ENCODE data around the gene KDM4D. TPM values are rescaled to one million over a fixed set of nuclear protein-coding genes. Genes with fewer than 3 reads are reported as not detected.

The KDM4D gene
- 1 to 10 TPM; 1.7 to 3.1 TPM for total RNA-seq
- 3.8 TPM for polyA plus RNA-seq (2013, experiment 1 of 2)
- polyA plus RNA-seq (2013, experiment 2 of 2) = 3.0 TPM
- long read RNA-seq, experiment 1, partial matches to known transcripts = 0 of 3 reads
- long read RNA-seq, experiment 1, other reads (novel, unspliced or antisense) = 0 of 3 reads
- long read RNA-seq, experiment 2, transcript KDM4D-201 (3 exons, 2,978 nt) = major isoform, 10 of 14 reads
- long read RNA-seq, experiment 2, partial matches to known transcripts = 0 of 14 reads
- long read RNA-seq, experiment 2, other reads (novel, unspliced or antisense) = 3 of 14 reads
- long read RNA-seq, experiment 3, transcript KDM4D-201 (3 exons, 2,978 nt) = major isoform, 5 of 7 reads
- long read RNA-seq, experiment 3, partial matches to known transcripts = 1 of 7 reads
- long read RNA-seq, experiment 3, other reads (novel, unspliced or antisense) = 0 of 7 reads
- long read RNA-seq, experiment 4, transcript KDM4D-201 (3 exons, 2,978 nt) = major isoform, 5 of 6 reads
- long read RNA-seq, experiment 4, partial matches to known transcripts = 0 of 6 reads
- long read RNA-seq, experiment 4, other reads (novel, unspliced or antisense) = 1 of 6 reads

- H3K27ac Mint-ChIP-seq = peak within 1 kb of the TSS; percentile 95
- H3K27ac ChIP-seq (ENCODE audit: low read depth, low read length) = peak within 1 kb of the TSS; percentile 50
- H3K4me3 Mint-ChIP-seq = peak within 1 kb of the TSS; percentile 91
- H3K4me1 ChIP-seq (ENCODE audit: control insufficient read depth, insufficient read depth, low read length) = no peaks in the 10 kb centered on the region
- H3K36me3 ChIP-seq (ENCODE audit: control insufficient read depth, insufficient read depth, low read length) = peaks cover 36% of the 10 kb centered on the region
- no peak for TF ChIP-seq CTCF (conservative IDR thresholded peaks at IDR 0.05)
- peak within 1 kb of the TSS; percentile 94 for H3K4me3 ChIP-seq (ENCODE audit: low read length)
- no peaks in the 10 kb centered on the region for H3K27me3 ChIP-seq (ENCODE audit: control insufficient read depth, insufficient read depth, low read length, poor library complexity, severe bottlenecking)
- 0% methylated on average over 14 to 65 of the region's 66 CpGs for WGBS, 2 experiments (ENCODE audit: insufficient coverage in 1 of 2, insufficient read length in 1 of 2)
- DNase-seq = peak; percentile 97
- peak within 1 kb of the TSS; percentile 79 for H3K9ac ChIP-seq (ENCODE audit: extremely low read depth, low read length, poor library complexity, severe bottlenecking)
- H3K27me3 Mint-ChIP-seq (ENCODE audit: insufficient read depth) = no peaks in the 10 kb centered on the region
- peaks cover 3% of the 10 kb centered on the region for H3K4me1 Mint-ChIP-seq
- no peaks in the 10 kb centered on the region for H3K9me3 ChIP-seq (ENCODE audit: control insufficient read depth, low read length)
- H3K36me3 Mint-ChIP-seq (ENCODE audit: low read depth) = peaks cover 31% of the 10 kb centered on the region
- H3K9me3 Mint-ChIP-seq = no peaks in the 10 kb centered on the region
Measured at GRCh38 chr11:94973099-94973968, at the start of gene KDM4D, which contains the start of gene CWC15. TSS of gene KDM4D (plus strand) at chr11:94973709. CDS start at chr11:94997373, 23,664 bp downstream. TSS of gene CWC15 (minus strand) at chr11:94973556. CDS start at chr11:94972185, 1,371 bp downstream.

- peaks cover 32% of the 10 kb centered on the region for H3K4me1 Mint-ChIP-seq
- no peak for TF ChIP-seq CTCF (conservative IDR thresholded peaks at IDR 0.05)
- H3K36me3 ChIP-seq (ENCODE audit: control insufficient read depth, insufficient read depth, low read length) = no peaks in the 10 kb centered on the region
- peaks cover 7% of the 10 kb centered on the region for H3K27me3 Mint-ChIP-seq (ENCODE audit: insufficient read depth)
- no peak overlapping the region for H3K27ac ChIP-seq (ENCODE audit: low read depth, low read length)
- H3K27me3 ChIP-seq (ENCODE audit: control insufficient read depth, insufficient read depth, low read length, poor library complexity, severe bottlenecking) = no peaks in the 10 kb centered on the region
- H3K4me3 Mint-ChIP-seq = no peak overlapping the region
- WGBS, 2 experiments (ENCODE audit: insufficient coverage in 1 of 2, insufficient read length in 1 of 2) = 81 to 87% methylated on average over 2 to 6 of the region's 6 CpGs
- H3K9me3 ChIP-seq (ENCODE audit: control insufficient read depth, low read length) = no peaks in the 10 kb centered on the region
- no peak overlapping the region for H3K4me3 ChIP-seq (ENCODE audit: low read length)
- no peaks in the 10 kb centered on the region for H3K36me3 Mint-ChIP-seq (ENCODE audit: low read depth)
- no peak for DNase-seq
- no peak overlapping the region for H3K9ac ChIP-seq (ENCODE audit: extremely low read depth, low read length, poor library complexity, severe bottlenecking)
- H3K27ac Mint-ChIP-seq = no peak overlapping the region
- H3K9me3 Mint-ChIP-seq = no peaks in the 10 kb centered on the region
- no peaks in the 10 kb centered on the region for H3K4me1 ChIP-seq (ENCODE audit: control insufficient read depth, insufficient read depth, low read length)
Measured at GRCh38 chr11:94924171-94924572, 49.3 kb upstream of the KDM4D start.

- H3K4me1 Mint-ChIP-seq = peaks cover 32% of the 10 kb centered on the region
- peak overlapping the region; percentile 24 for H3K4me3 ChIP-seq (ENCODE audit: low read length)
Measured at GRCh38 chr11:94924612-94925011, 48.9 kb upstream of the KDM4D start.

More at GRCh38 chr11:94924612-94925011, 48.9 kb upstream of the KDM4D start:
- H3K4me1 ChIP-seq (ENCODE audit: control insufficient read depth, insufficient read depth, low read length) = no peaks in the 10 kb centered on the region
- no peaks in the 10 kb centered on the region for H3K9me3 ChIP-seq (ENCODE audit: control insufficient read depth, low read length)
- H3K27ac ChIP-seq (ENCODE audit: low read depth, low read length) = no peak overlapping the region
- TF ChIP-seq CTCF (conservative IDR thresholded peaks at IDR 0.05) = no peak
- H3K9ac ChIP-seq (ENCODE audit: extremely low read depth, low read length, poor library complexity, severe bottlenecking) = no peak overlapping the region
- WGBS, 2 experiments (ENCODE audit: insufficient coverage in 1 of 2, insufficient read length in 1 of 2) = 93 to 97% methylated on average over 3 to 5 of the region's 5 CpGs
- H3K27me3 ChIP-seq (ENCODE audit: control insufficient read depth, insufficient read depth, low read length, poor library complexity, severe bottlenecking) = no peaks in the 10 kb centered on the region
- H3K27me3 Mint-ChIP-seq (ENCODE audit: insufficient read depth) = peaks cover 7% of the 10 kb centered on the region
- DNase-seq = no peak
- H3K27ac Mint-ChIP-seq = no peak overlapping the region
- H3K36me3 Mint-ChIP-seq (ENCODE audit: low read depth) = no peaks in the 10 kb centered on the region
- H3K36me3 ChIP-seq (ENCODE audit: control insufficient read depth, insufficient read depth, low read length) = no peaks in the 10 kb centered on the region
- no peaks in the 10 kb centered on the region for H3K9me3 Mint-ChIP-seq
- H3K4me3 Mint-ChIP-seq = no peak overlapping the region

Data from endodermal cell (in vitro differentiated cells).